ENCODE data around the gene IGF2.

The IGF2 gene

GRCh38 chr11:2146051-2146450, 6.9 kb upstream of the IGF2 start:
- no peaks in the 10 kb centered on the region for H4K20me1 ChIP-seq (ENCODE audit: insufficient read depth, low read length)
- peaks cover 3% of the 10 kb centered on the region; the same call in 1 of the 2 replicates for H3K27me3 ChIP-seq (ENCODE audit: insufficient read depth, low read length)

GRCh38 chr11:2144544-2145248, 5.5 kb upstream of the IGF2 start:
- H3K27ac ChIP-seq (ENCODE audit: low read depth, low read length, poor library complexity, severe bottlenecking), result no peak overlapping the region
- H3K4me1 ChIP-seq (ENCODE audit: insufficient read depth, low read length, severe bottlenecking), result no peaks in the 10 kb centered on the region
- H4K20me1 ChIP-seq (ENCODE audit: insufficient read depth, low read length), result no peaks in the 10 kb centered on the region
- H3K9ac ChIP-seq (ENCODE audit: low read length), result no peak overlapping the region
- no peaks in the 10 kb centered on the region for H3K9me3 ChIP-seq (ENCODE audit: low read length)
- peaks cover 3% of the 10 kb centered on the region; the same call in 1 of the 2 replicates for H3K27me3 ChIP-seq (ENCODE audit: insufficient read depth, low read length)
- no peaks in the 10 kb centered on the region for H3F3A ChIP-seq (ENCODE audit: insufficient read depth, low read length)
- H3K36me3 ChIP-seq (ENCODE audit: insufficient read depth, low read length), result no peaks in the 10 kb centered on the region
- no peak overlapping the region for H2AFZ ChIP-seq (ENCODE audit: low read length)
- H3K9me2 ChIP-seq (ENCODE audit: low read depth, low read length), result no peaks in the 10 kb centered on the region
- no peaks in the 10 kb centered on the region for H3K79me2 ChIP-seq (ENCODE audit: insufficient read depth, low read length)
- no peak overlapping the region for H3K4me2 ChIP-seq (ENCODE audit: low read length)
- TF ChIP-seq EZH2 (IDR thresholded peaks at IDR 0.05; ENCODE audit: borderline replicate concordance, low read length) (no peak), CTCF (IDR thresholded peaks at IDR 0.05; ENCODE audit: low read length) (no peak)
- no peak overlapping the region for H3K4me3 ChIP-seq (ENCODE audit: low read depth, low read length, poor library complexity, severe bottlenecking)

More at GRCh38 chr11:2146051-2146450, 6.9 kb upstream of the IGF2 start:
- Histone ChIP-seq H3K4me3 (ENCODE audit: low read depth, low read length, poor library complexity, severe bottlenecking) (no peak overlapping the region), H3F3A (ENCODE audit: insufficient read depth, low read length) (no peaks in the 10 kb centered on the region), H3K9ac (ENCODE audit: low read length) (no peak overlapping the region), H3K9me3 (ENCODE audit: low read length) (no peaks in the 10 kb centered on the region), H3K79me2 (ENCODE audit: insufficient read depth, low read length) (no peaks in the 10 kb centered on the region), H3K36me3 (ENCODE audit: insufficient read depth, low read length) (no peaks in the 10 kb centered on the region), H2AFZ (ENCODE audit: low read length) (no peak overlapping the region), H3K4me1 (ENCODE audit: insufficient read depth, low read length, severe bottlenecking) (no peaks in the 10 kb centered on the region), H3K9me2 (ENCODE audit: low read depth, low read length) (no peaks in the 10 kb centered on the region), H3K27ac (ENCODE audit: low read depth, low read length, poor library complexity, severe bottlenecking) (no peak overlapping the region), H3K4me2 (ENCODE audit: low read length) (no peak overlapping the region)
- TF ChIP-seq CTCF (IDR thresholded peaks at IDR 0.05; ENCODE audit: low read length), result no peak
- TF ChIP-seq EZH2 (IDR thresholded peaks at IDR 0.05; ENCODE audit: borderline replicate concordance, low read length), result no peak

- H3F3A ChIP-seq (ENCODE audit: insufficient read depth, low read length), result no peaks in the 10 kb centered on the region
- no peak overlapping the region for H3K9ac ChIP-seq (ENCODE audit: low read length)
- no peak overlapping the region for H2AFZ ChIP-seq (ENCODE audit: low read length)
- TF ChIP-seq EZH2 (IDR thresholded peaks at IDR 0.05; ENCODE audit: borderline replicate concordance, low read length) (no peak), CTCF (IDR thresholded peaks at IDR 0.05; ENCODE audit: low read length) (no peak)
- no peaks in the 10 kb centered on the region for H3K79me2 ChIP-seq (ENCODE audit: insufficient read depth, low read length)
- no peak overlapping the region for H3K4me3 ChIP-seq (ENCODE audit: low read depth, low read length, poor library complexity, severe bottlenecking)
- H4K20me1 ChIP-seq (ENCODE audit: insufficient read depth, low read length), result no peaks in the 10 kb centered on the region
- no peaks in the 10 kb centered on the region for H3K36me3 ChIP-seq (ENCODE audit: insufficient read depth, low read length)
- no peaks in the 10 kb centered on the region for H3K9me2 ChIP-seq (ENCODE audit: low read depth, low read length)
- no peaks in the 10 kb centered on the region for H3K4me1 ChIP-seq (ENCODE audit: insufficient read depth, low read length, severe bottlenecking)
- H3K4me2 ChIP-seq (ENCODE audit: low read length), result no peak overlapping the region
- no peaks in the 10 kb centered on the region for H3K9me3 ChIP-seq (ENCODE audit: low read length)
- no peak overlapping the region for H3K27ac ChIP-seq (ENCODE audit: low read depth, low read length, poor library complexity, severe bottlenecking)
- peaks cover 3% of the 10 kb centered on the region; the same call in 1 of the 2 replicates for H3K27me3 ChIP-seq (ENCODE audit: insufficient read depth, low read length)
Observed at GRCh38 chr11:2143799-2144543, 4.8 kb upstream of the IGF2 start.

Measured in OCI-LY1 (cell line).